Effector memory CD4-positive, alpha-beta T cell (primary cell): ENCODE data around the gene GPC4.

Source experiments
- DNase-seq, 3 donors: peaks; one replicate each; pipeline ENCODE4 v3.0.0-alpha.2; 2020
- H3K27ac ChIP-seq: 2 replicates; pipeline ENCODE4 v1.7.0; 2013; ENCODE audit warnings: mild to moderate bottlenecking, low read length, moderate library complexity; ENCODE audit not compliant: insufficient read depth, poor library complexity, severe bottlenecking
- H3K27me3 ChIP-seq: replicated peaks from 2 replicates; pipeline ENCODE4 v1.7.0; 2013; ENCODE audit warnings: mild to moderate bottlenecking, low read length; ENCODE audit not compliant: insufficient read depth, control insufficient read depth, poor library complexity, severe bottlenecking
- H3K36me3 ChIP-seq: 2 replicates; pipeline ENCODE4 v1.7.0; 2013; ENCODE audit warnings: mild to moderate bottlenecking, low read length, moderate library complexity; ENCODE audit not compliant: control insufficient read depth, insufficient read depth
- H3K4me1 ChIP-seq: 2 replicates; pipeline ENCODE4 v1.7.0; 2013; ENCODE audit warnings: low read length, mild to moderate bottlenecking; ENCODE audit not compliant: control insufficient read depth, insufficient read depth, poor library complexity, severe bottlenecking
- H3K4me3 ChIP-seq: 2 replicates; pipeline ENCODE4 v1.7.0; 2013; ENCODE audit warnings: low read length, low read depth, mild to moderate bottlenecking; ENCODE audit not compliant: insufficient read depth, poor library complexity, severe bottlenecking
- H3K9me3 ChIP-seq: 2 replicates; pipeline ENCODE4 v1.7.0; 2013; ENCODE audit warnings: mild to moderate bottlenecking, low read length, moderate library complexity; ENCODE audit not compliant: control insufficient read depth

The GPC4 gene

GRCh38 chrX:133437766-133438165 lies 22.5 kb upstream of the GPC4 start:
- Histone ChIP-seq H3K4me1 (no peaks in the 10 kb centered on the region), H3K27ac (no peak overlapping the region), H3K27me3 (no peaks in the 10 kb centered on the region), H3K9me3 (no peaks in the 10 kb centered on the region), H3K4me3 (no peak overlapping the region), H3K36me3 (no peaks in the 10 kb centered on the region)
- DNase-seq: no peak

GRCh38 chrX:133437356-133437755 lies 22.1 kb upstream of the GPC4 start:
- H3K36me3 ChIP-seq: no peaks in the 10 kb centered on the region
- H3K9me3 ChIP-seq: no peaks in the 10 kb centered on the region
- no peaks in the 10 kb centered on the region for H3K4me1 ChIP-seq
- DNase-seq: no peak
- no peak overlapping the region for H3K27ac ChIP-seq
- no peak overlapping the region for H3K4me3 ChIP-seq
- H3K27me3 ChIP-seq: no peaks in the 10 kb centered on the region

GRCh38 chrX:133435544-133436124 lies 20.3 kb upstream of the GPC4 start:
- Histone ChIP-seq H3K27me3 (no peaks in the 10 kb centered on the region), H3K9me3 (no peaks in the 10 kb centered on the region), H3K36me3 (no peaks in the 10 kb centered on the region), H3K4me1 (no peaks in the 10 kb centered on the region), H3K27ac (no peak overlapping the region), H3K4me3 (no peak overlapping the region)
- DNase-seq: no peak

GRCh38 chrX:133434197-133434820 lies 19.0 kb upstream of the GPC4 start:
- Histone ChIP-seq H3K27ac (no peak overlapping the region), H3K27me3 (no peaks in the 10 kb centered on the region), H3K36me3 (no peaks in the 10 kb centered on the region), H3K4me1 (no peaks in the 10 kb centered on the region), H3K9me3 (no peaks in the 10 kb centered on the region), H3K4me3 (no peak overlapping the region)
- no peak for DNase-seq

GRCh38 chrX:133419911-133420310 lies 4.6 kb upstream of the GPC4 start:
- H3K27ac ChIP-seq: no peak overlapping the region
- H3K27me3 ChIP-seq: no peaks in the 10 kb centered on the region
- no peak for DNase-seq
- no peaks in the 10 kb centered on the region for H3K4me1 ChIP-seq
- H3K36me3 ChIP-seq: no peaks in the 10 kb centered on the region
- no peaks in the 10 kb centered on the region for H3K9me3 ChIP-seq
- no peak overlapping the region for H3K4me3 ChIP-seq

GRCh38 chrX:133418588-133418987 lies 3.3 kb upstream of the GPC4 start:
- no peaks in the 10 kb centered on the region for H3K9me3 ChIP-seq
- no peak overlapping the region for H3K4me3 ChIP-seq
- H3K36me3 ChIP-seq: no peaks in the 10 kb centered on the region
- no peak for DNase-seq
- no peak overlapping the region for H3K27ac ChIP-seq
- no peaks in the 10 kb centered on the region for H3K27me3 ChIP-seq
- no peaks in the 10 kb centered on the region for H3K4me1 ChIP-seq

GRCh38 chrX:133417364-133417763 lies 2.1 kb upstream of the GPC4 start:
- DNase-seq: no peak
- H3K4me3 ChIP-seq: no peak overlapping the region
- no peaks in the 10 kb centered on the region for H3K9me3 ChIP-seq
- H3K36me3 ChIP-seq: no peaks in the 10 kb centered on the region
- no peak overlapping the region for H3K27ac ChIP-seq
- H3K27me3 ChIP-seq: no peaks in the 10 kb centered on the region
- H3K4me1 ChIP-seq: no peaks in the 10 kb centered on the region

- DNase-seq: no peak
- H3K9me3 ChIP-seq: no peaks in the 10 kb centered on the region
- no peaks in the 10 kb centered on the region for H3K36me3 ChIP-seq
- no peak overlapping the region for H3K4me3 ChIP-seq
- H3K27me3 ChIP-seq: no peaks in the 10 kb centered on the region
- H3K4me1 ChIP-seq: no peaks in the 10 kb centered on the region
- H3K27ac ChIP-seq: no peak overlapping the region
Measured at GRCh38 chrX:133414406-133415275, 648 bp downstream of the GPC4 start.

GRCh38 chrX:133413218-133413925 lies 1.9 kb downstream of the GPC4 start:
- Histone ChIP-seq H3K27me3 (no peaks in the 10 kb centered on the region), H3K4me1 (no peaks in the 10 kb centered on the region), H3K9me3 (no peaks in the 10 kb centered on the region), H3K36me3 (no peaks in the 10 kb centered on the region), H3K27ac (no peak overlapping the region), H3K4me3 (no peak overlapping the region)
- DNase-seq: no peak
